Large intestine (tissue), 3 donors: ENCODE measurements around the gene FOXP1. TPM values are rescaled to one million over a fixed set of nuclear protein-coding genes. Genes with fewer than 3 reads are reported as not detected.

Experiments used
- DNase-seq, 2 donors: peaks; one replicate each; pipeline versions ENCODE4 v3.0.0 to v3.0.0-alpha.2; 2013
- H3K27ac ChIP-seq: one replicate; pipeline ENCODE4 v1.5.1; 2013; ENCODE audit warnings: low read length
- H3K27me3 ChIP-seq: 2 replicates; pipeline ENCODE4 v1.6.1; 2013; ENCODE audit warnings: low read length; ENCODE audit not compliant: control insufficient read depth, insufficient read depth
- H3K36me3 ChIP-seq: 2 replicates; pipeline ENCODE4 v1.6.1; 2013; ENCODE audit warnings: low read length; ENCODE audit not compliant: control insufficient read depth, insufficient read depth
- H3K4me1 ChIP-seq: one replicate; pipeline ENCODE4 v1.6.1; 2013; ENCODE audit warnings: low read length; ENCODE audit not compliant: control insufficient read depth, insufficient read depth
- H3K4me3 ChIP-seq: one replicate; pipeline ENCODE4 v1.5.1; 2013; ENCODE audit warnings: low read length
- H3K9me3 ChIP-seq: one replicate; pipeline ENCODE4 v1.6.1; 2013; ENCODE audit warnings: mild to moderate bottlenecking, low read depth, low read length, moderate library complexity; ENCODE audit not compliant: control insufficient read depth
- WGBS: methylation state at CpG from one replicate; pipeline ENCODE4 v1.1.5; 2013; ENCODE audit warnings: low lambda C conversion rate; ENCODE audit not compliant: insufficient coverage; 5-methylcytosine and 5-hydroxymethylcytosine counted together
- polyA plus RNA-seq: library from polyadenylated mRNA; unstranded; fragments of 120-200 nt; gene quantifications from one replicate; pipeline ENCODE4 v1.2.1, GENCODE V29; 2013

FOXP1 gene
- polyA plus RNA-seq, 1 donor = 64.1 TPM

DNA sequence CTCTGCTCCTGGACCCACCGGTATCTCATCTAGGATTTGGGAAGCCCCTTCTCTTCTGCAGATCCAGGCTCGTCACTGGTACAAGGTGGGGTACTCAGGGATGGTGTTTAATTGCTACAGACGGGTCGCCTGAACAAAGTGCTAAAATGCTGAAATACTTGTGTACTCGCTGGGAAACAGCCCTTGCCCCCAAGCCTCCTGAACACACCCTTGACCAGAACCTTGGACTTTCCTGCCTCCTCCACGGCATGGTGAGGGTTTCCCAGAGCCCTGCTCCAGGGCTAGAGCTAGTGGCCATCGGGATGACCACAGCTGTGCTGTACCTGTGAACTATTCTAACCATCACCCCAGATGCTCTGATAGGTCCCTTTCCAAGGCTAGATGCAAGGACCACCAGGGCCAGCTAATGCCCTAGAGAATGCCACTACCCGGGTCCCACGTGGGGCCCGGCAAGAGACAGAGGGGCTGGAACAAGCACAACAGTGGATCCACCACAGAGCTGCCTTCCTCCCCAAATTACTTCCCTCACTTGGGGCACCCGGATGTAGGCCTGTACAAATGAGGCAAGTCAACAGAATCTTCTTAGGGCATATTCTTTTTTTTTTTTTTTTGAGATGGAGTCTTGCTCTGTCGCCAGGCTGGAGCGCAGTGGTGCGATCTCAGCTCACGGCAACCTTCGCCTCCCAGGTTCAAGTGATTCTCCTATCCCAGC, 267.3 kb downstream of the FOXP1 start:
- H3K4me1 ChIP-seq = peaks cover 46% of the 10 kb centered on the region
- H3K4me3 ChIP-seq = peak overlapping the region; percentile 2
- H3K27me3 ChIP-seq = no peaks in the 10 kb centered on the region
- peak in 1 of 2 donors; percentile 83 for DNase-seq
- H3K27ac ChIP-seq = peak overlapping the region; percentile 80
- H3K36me3 ChIP-seq = no peaks in the 10 kb centered on the region
- no peaks in the 10 kb centered on the region for H3K9me3 ChIP-seq
- WGBS = 80% methylated on average over 1 of the region's 16 CpGs

DNA sequence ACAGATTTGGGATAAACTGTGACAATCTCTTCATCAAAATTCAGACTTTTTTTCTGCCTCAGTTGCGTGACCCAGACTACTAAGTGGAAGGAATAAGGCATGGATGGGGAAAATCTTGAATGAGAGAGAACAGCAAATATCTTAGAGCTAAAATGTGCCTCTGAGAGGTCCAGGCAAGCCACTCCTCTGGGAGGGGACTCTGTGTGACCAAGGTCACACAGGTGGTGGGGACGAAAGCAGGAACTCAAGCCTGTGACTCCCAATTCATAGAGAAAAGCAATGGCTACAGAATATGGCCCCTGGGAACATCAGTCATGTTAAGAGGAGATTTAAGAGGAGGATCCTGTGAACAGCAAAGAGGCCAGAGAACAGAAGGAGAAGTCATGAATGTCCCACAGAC, 268.1 kb downstream of the FOXP1 start:
- DNase-seq = peak in 1 of 2 donors; percentile 33
- no peaks in the 10 kb centered on the region for H3K27me3 ChIP-seq
- peaks cover 46% of the 10 kb centered on the region for H3K4me1 ChIP-seq
- H3K36me3 ChIP-seq = no peaks in the 10 kb centered on the region
- no peaks in the 10 kb centered on the region for H3K9me3 ChIP-seq
- no peak overlapping the region for H3K4me3 ChIP-seq
- H3K27ac ChIP-seq = peak overlapping the region; percentile 80
- WGBS = no CpG with 5 or more reads among the region's 2 CpGs

DNA sequence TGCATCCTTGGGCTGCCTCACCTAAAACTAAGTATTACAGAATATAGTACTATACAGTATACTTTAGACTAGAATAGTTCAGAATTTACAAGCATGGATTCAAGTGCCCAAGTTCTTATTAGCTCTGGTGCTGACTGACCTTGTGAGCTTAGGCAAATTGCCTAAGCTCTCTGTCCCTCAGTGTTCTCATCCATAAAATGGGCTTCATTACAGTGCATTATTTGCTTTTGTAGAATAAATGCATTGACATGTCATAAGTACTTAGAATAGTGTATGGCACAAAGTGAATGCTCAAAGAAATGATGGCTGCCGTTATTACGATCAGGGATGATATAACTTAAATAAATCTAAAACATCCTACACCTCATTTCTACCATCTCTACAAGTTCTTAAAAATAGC, 269.7 kb downstream of the FOXP1 start:
- Histone ChIP-seq H3K4me3 (no peak overlapping the region), H3K27ac (no peak overlapping the region), H3K9me3 (no peaks in the 10 kb centered on the region), H3K4me1 (peaks cover 37% of the 10 kb centered on the region), H3K36me3 (no peaks in the 10 kb centered on the region), H3K27me3 (no peaks in the 10 kb centered on the region)
- no peak for DNase-seq
- no CpG with 5 or more reads among the region's 2 CpGs for WGBS

DNA sequence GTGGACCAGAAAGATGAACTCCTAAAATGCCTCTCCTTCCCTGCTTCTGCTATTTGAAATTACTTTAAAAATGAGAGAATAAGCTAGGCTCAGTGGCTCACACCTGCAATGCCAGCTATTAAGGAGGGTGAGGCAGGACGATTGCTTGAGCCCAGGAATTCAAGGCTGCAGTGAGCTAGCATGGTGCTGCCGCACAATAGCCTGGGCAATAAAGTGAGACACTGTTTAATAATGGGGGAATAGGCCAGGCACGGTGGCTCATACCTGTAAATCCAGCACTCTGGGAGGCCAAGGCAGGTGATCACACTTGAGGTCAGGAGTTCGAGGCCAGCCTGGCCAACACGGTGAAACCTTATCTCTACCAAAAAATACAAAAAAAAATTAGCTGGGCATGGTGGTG, 271.1 kb downstream of the FOXP1 start:
- H3K4me1 ChIP-seq = peaks cover 27% of the 10 kb centered on the region
- H3K27ac ChIP-seq = peak overlapping the region; percentile 47
- H3K27me3 ChIP-seq = no peaks in the 10 kb centered on the region
- peak in 1 of 2 donors; percentile 62 for DNase-seq
- no peak overlapping the region for H3K4me3 ChIP-seq
- H3K9me3 ChIP-seq = no peaks in the 10 kb centered on the region
- no CpG with 5 or more reads among the region's 5 CpGs for WGBS
- H3K36me3 ChIP-seq = no peaks in the 10 kb centered on the region

DNA sequence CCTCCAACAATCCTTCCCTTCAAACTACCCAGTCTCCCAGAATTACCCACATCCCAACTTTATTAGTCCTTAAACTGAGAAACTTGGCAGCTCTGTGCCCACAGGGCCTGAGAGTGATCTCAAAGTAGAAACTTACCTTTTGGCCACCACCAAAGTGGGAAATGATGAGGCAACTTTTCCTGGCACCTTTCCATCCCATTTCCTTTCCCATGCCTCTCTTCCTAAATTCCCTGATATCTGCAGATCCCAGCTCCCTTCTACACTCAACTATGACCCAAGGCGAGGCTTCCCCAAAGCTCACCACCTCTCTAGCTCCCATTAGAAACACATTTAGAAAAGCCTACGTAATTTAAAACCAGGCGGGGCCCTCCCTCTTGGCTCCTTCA, 271.9 kb downstream of the FOXP1 start:
- Histone ChIP-seq H3K27me3 (no peaks in the 10 kb centered on the region), H3K27ac (peak overlapping the region; percentile 47), H3K4me3 (no peak overlapping the region), H3K36me3 (no peaks in the 10 kb centered on the region), H3K4me1 (peaks cover 21% of the 10 kb centered on the region), H3K9me3 (no peaks in the 10 kb centered on the region)
- no CpG with 5 or more reads among the region's 3 CpGs for WGBS
- DNase-seq = no peak

DNA sequence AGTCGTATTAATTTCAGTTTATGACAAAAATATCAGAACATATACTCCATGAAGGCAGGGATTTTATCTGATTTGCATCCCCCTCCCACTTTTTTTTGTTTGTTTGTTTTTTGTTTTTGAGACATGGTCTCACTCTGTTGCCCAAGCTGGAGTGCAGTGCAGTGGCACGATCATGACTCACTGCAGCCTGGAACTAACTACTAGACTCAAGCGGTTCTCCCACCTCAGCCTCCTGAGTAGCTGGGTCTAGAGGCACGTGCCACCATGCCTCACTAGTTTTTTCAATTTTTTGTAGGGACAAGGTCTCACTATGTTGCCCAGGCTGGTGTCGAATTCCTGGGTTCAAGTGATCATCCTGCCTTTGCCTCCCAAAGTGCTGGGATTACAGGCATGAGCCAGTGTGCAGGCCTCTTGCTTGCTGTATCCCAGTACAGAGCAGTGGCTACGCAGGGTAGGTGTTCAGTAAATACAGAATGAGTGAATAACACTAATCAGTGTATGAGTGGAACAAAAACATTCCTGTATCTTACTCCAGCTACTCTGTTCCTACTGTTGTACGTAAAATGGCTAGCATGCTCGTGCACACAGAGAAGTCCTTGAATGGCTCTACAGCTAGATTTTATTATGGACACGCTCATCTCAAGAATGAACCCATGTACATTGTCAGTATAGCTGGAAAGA, 272.4 kb downstream of the FOXP1 start:
- no peak for DNase-seq
- Histone ChIP-seq H3K27me3 (no peaks in the 10 kb centered on the region), H3K36me3 (no peaks in the 10 kb centered on the region), H3K4me3 (no peak overlapping the region), H3K4me1 (peaks cover 15% of the 10 kb centered on the region), H3K9me3 (no peaks in the 10 kb centered on the region), H3K27ac (no peak overlapping the region)
- WGBS = 100% methylated on average over 2 of the region's 9 CpGs

DNA sequence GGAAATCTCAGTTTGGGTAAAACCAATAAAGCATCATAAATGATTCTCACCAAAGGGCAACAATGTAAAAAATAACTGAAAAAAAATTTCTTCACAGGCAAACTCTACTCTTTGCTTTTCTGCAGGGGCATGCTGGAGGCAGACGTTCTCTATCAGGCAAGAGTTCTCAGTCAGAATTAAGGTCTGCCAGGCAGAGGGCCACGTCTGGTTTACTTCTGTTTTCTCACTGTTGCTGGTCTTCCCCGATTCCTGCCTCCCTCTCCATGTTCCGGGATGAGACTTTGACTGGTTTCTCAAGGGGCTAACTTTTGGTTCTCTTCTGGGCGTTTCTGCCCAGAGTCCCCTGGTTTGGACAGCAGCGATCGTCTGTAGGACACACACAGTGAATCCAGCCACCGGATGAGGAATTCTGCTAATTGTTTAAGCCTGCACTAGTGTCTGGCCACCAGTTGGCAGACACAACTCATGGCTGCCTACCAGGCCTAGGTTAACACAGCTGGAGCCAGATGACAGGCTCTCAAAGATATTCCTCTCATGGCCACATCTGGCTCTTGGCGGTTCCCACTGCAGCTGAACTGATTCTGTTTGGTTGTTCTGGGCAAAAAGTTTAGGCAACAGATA, 273.1 kb downstream of the FOXP1 start:
- no peaks in the 10 kb centered on the region for H3K36me3 ChIP-seq
- no peak overlapping the region for H3K27ac ChIP-seq
- no peaks in the 10 kb centered on the region for H3K27me3 ChIP-seq
- no peak for DNase-seq
- H3K9me3 ChIP-seq = no peaks in the 10 kb centered on the region
- no CpG with 5 or more reads among the region's 9 CpGs for WGBS
- H3K4me1 ChIP-seq = peaks cover 9% of the 10 kb centered on the region
- H3K4me3 ChIP-seq = no peak overlapping the region

DNA sequence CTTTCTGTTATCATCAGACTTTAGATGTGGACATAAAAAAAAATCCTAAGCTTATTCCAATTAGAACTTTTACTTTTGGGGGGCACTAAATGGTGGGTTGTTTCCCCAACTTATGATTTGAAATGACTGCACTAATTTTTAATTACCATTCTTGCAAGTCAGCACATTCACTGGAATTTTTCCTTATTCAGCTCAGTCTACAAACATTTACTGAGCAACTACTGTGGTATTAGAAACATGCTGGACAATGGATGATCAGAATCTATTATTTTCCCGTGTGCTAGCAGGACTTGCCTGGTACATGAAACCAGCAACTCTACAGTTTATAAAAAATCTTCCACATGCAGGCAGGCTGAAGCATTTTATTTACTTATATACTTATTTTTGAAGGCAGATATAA, 273.6 kb downstream of the FOXP1 start:
- Histone ChIP-seq H3K4me1 (peaks cover 3% of the 10 kb centered on the region), H3K9me3 (no peaks in the 10 kb centered on the region), H3K27ac (no peak overlapping the region), H3K27me3 (no peaks in the 10 kb centered on the region), H3K36me3 (no peaks in the 10 kb centered on the region), H3K4me3 (no peak overlapping the region)
- WGBS = no CpG with 5 or more reads among the region's 1 CpG
- DNase-seq = no peak

DNA sequence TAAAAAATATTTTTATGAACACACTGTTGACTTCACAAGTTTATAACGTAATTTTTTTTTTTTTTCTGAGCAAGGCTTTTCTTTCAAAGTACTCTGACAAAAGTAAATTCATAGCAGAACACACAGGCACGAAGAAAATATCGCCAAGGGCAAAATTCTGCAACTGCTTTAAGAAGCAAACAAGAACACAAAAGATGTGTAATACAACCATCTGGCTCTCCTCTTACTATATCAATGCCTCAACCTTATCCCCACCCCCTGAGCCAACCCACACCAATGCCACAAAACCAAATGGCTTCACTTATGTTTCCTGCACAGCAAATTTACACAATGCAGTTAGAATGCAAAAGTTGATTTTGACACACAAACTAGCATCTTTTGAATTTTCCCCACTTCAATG, 274.2 kb downstream of the FOXP1 start:
- no peaks in the 10 kb centered on the region for H3K36me3 ChIP-seq
- no peak for DNase-seq
- no peak overlapping the region for H3K27ac ChIP-seq
- no peak overlapping the region for H3K4me3 ChIP-seq
- no peaks in the 10 kb centered on the region for H3K9me3 ChIP-seq
- H3K27me3 ChIP-seq = no peaks in the 10 kb centered on the region
- H3K4me1 ChIP-seq = no peaks in the 10 kb centered on the region
- 97% methylated on average over 3 of the region's 3 CpGs for WGBS

DNA sequence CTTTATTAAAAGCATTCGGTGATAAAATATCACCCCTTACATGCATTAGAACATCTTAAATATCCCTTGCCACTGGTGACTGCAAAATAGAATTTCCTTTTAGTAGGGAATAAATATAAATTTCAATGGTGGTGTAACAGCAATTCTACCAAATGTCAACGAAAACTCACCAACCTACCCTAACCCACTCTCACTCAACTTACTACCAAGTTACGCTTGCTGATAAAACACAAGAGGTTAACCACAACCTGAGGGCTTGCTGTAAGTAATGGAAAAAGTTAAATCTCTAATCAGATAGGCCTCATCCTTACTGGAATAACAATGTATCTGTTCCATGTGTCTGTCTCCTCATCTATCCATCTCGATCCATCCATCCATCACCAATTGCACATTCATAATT, 274.7 kb downstream of the FOXP1 start:
- Histone ChIP-seq H3K9me3 (no peaks in the 10 kb centered on the region), H3K27ac (no peak overlapping the region), H3K27me3 (no peaks in the 10 kb centered on the region), H3K36me3 (no peaks in the 10 kb centered on the region), H3K4me3 (no peak overlapping the region), H3K4me1 (no peaks in the 10 kb centered on the region)
- DNase-seq = no peak
- 100% methylated on average over 1 of the region's 4 CpGs for WGBS
